ENCODE data around the gene RAP1GAP2.

Gene RAP1GAP2

DNA sequence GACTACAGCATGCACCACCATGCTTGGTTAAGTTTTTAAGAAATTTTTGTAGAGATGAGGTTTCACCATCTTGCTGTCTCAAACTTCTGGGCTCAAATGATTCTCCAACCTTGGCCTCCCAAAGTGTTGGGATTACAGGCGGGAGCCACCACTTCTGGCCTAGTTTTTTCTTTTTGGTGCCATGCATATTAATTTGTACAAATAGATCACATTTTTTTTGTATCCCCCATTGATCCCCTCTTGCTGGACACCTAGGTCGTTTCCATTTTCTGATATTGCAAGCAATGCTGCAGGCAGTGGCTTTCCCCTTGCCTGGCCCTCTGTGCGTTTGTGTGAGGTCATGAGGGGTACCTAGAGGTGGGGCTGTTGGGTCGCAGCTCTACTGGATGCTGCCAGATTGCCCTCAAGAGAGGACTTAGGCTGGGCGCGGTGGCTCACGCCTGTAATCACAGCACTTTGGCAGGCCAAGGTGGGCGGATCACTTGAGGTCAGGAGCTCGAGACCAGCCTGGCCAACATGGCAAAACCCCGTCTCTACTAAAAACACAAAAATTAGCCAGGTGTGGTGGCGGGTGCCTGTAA is 23.8 kb downstream of the RAP1GAP2 start:
- ATAC-seq: no peak
- TF ChIP-seq ZNF565 (CRISPR knock-in tag; conservative IDR thresholded peaks at IDR 0.05; ENCODE audit: low read depth): no peak
- no peak for TF ChIP-seq PPARA (CRISPR knock-in tag; IDR thresholded peaks at IDR 0.05; ENCODE audit: borderline replicate concordance)
- TF ChIP-seq ESRRG (CRISPR knock-in tag; IDR thresholded peaks at IDR 0.05): no peak
- TF ChIP-seq CSDC2 (CRISPR knock-in tag; IDR thresholded peaks at IDR 0.05): no peak
- no peak for TF ChIP-seq TSHZ2 (CRISPR knock-in tag; IDR thresholded peaks at IDR 0.05)
- no peak for TF ChIP-seq ZNF8 (CRISPR knock-in tag; IDR thresholded peaks at IDR 0.05)
- no peak for TF ChIP-seq OSR1 (CRISPR knock-in tag; IDR thresholded peaks at IDR 0.05)
- TF ChIP-seq ZFP3 (CRISPR knock-in tag; IDR thresholded peaks at IDR 0.05): no peak
- TF ChIP-seq, protein P1, sequence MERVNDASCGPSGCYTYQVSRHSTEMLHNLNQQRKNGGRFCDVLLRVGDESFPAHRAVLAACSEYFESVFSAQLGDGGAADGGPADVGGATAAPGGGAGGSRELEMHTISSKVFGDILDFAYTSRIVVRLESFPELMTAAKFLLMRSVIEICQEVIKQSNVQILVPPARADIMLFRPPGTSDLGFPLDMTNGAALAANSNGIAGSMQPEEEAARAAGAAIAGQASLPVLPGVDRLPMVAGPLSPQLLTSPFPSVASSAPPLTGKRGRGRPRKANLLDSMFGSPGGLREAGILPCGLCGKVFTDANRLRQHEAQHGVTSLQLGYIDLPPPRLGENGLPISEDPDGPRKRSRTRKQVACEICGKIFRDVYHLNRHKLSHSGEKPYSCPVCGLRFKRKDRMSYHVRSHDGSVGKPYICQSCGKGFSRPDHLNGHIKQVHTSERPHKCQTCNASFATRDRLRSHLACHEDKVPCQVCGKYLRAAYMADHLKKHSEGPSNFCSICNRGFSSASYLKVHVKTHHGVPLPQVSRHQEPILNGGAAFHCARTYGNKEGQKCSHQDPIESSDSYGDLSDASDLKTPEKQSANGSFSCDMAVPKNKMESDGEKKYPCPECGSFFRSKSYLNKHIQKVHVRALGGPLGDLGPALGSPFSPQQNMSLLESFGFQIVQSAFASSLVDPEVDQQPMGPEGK (CRISPR knock-in tag; IDR thresholded peaks at IDR 0.05; ENCODE audit: borderline replicate concordance): no peak
- no peak for TF ChIP-seq ZFP30 (CRISPR knock-in tag; IDR thresholded peaks at IDR 0.05)
- no peak for TF ChIP-seq TOX (CRISPR knock-in tag; IDR thresholded peaks at IDR 0.05; ENCODE audit: borderline replicate concordance)
- TF ChIP-seq, protein P2, sequence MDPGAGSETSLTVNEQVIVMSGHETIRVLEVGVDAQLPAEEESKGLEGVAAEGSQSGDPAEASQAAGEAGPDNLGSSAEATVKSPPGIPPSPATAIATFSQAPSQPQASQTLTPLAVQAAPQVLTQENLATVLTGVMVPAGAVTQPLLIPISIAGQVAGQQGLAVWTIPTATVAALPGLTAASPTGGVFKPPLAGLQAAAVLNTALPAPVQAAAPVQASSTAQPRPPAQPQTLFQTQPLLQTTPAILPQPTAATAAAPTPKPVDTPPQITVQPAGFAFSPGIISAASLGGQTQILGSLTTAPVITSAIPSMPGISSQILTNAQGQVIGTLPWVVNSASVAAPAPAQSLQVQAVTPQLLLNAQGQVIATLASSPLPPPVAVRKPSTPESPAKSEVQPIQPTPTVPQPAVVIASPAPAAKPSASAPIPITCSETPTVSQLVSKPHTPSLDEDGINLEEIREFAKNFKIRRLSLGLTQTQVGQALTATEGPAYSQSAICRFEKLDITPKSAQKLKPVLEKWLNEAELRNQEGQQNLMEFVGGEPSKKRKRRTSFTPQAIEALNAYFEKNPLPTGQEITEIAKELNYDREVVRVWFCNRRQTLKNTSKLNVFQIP (CRISPR knock-in tag; IDR thresholded peaks at IDR 0.05; ENCODE audit: borderline replicate concordance, low read depth): no peak
- TF ChIP-seq CSRNP3 (CRISPR knock-in tag; IDR thresholded peaks at IDR 0.05): no peak
- no peak for TF ChIP-seq RARB (CRISPR knock-in tag; IDR thresholded peaks at IDR 0.05)
- TF ChIP-seq ARNTL (CRISPR knock-in tag; IDR thresholded peaks at IDR 0.05; ENCODE audit: borderline replicate concordance, low read depth): no peak
- TF ChIP-seq ZC3H10 (CRISPR knock-in tag; IDR thresholded peaks at IDR 0.05): no peak
- no peak for TF ChIP-seq SNAI2 (CRISPR knock-in tag; IDR thresholded peaks at IDR 0.05)

DNA sequence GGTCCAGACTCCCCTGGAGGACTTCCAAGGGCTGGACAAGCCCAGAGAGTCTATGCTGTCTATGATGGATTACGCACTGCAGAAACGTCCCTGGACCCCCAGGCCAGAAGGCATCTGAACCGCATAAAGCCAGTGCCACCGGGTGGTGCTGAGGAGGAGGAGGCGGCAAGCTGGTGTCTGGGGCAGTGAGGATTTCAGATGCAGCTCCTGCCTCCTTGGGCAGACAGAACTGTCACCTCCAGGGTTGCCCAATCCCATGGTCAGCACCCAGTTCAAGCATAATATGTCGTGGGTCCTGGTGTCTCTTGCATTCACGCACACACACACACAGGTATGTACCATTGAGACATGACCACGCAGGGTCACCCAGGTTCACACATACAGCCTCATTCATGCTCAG is 25.6 kb downstream of the RAP1GAP2 start:
- TF ChIP-seq TSHZ2 (CRISPR knock-in tag; IDR thresholded peaks at IDR 0.05): no peak
- TF ChIP-seq ZNF8 (CRISPR knock-in tag; IDR thresholded peaks at IDR 0.05): no peak
- TF ChIP-seq TOX (CRISPR knock-in tag; IDR thresholded peaks at IDR 0.05; ENCODE audit: borderline replicate concordance): no peak
- no peak for TF ChIP-seq ISL1 (CRISPR knock-in tag; IDR thresholded peaks at IDR 0.05)
- no peak for TF ChIP-seq ESRRG (CRISPR knock-in tag; IDR thresholded peaks at IDR 0.05)
- no peak for TF ChIP-seq ZFP30 (CRISPR knock-in tag; IDR thresholded peaks at IDR 0.05)
- TF ChIP-seq, protein P2 (CRISPR knock-in tag; IDR thresholded peaks at IDR 0.05; ENCODE audit: borderline replicate concordance, low read depth): no peak
- no peak for TF ChIP-seq CSRNP3 (CRISPR knock-in tag; IDR thresholded peaks at IDR 0.05)
- no peak for TF ChIP-seq RARB (CRISPR knock-in tag; IDR thresholded peaks at IDR 0.05)
- TF ChIP-seq GLIS3 (CRISPR knock-in tag; IDR thresholded peaks at IDR 0.05): no peak
- no peak for TF ChIP-seq PPARA (CRISPR knock-in tag; IDR thresholded peaks at IDR 0.05; ENCODE audit: borderline replicate concordance)
- TF ChIP-seq, protein P1 (CRISPR knock-in tag; IDR thresholded peaks at IDR 0.05; ENCODE audit: borderline replicate concordance): no peak
- no peak for TF ChIP-seq OSR1 (CRISPR knock-in tag; IDR thresholded peaks at IDR 0.05)
- TF ChIP-seq ARNTL (CRISPR knock-in tag; IDR thresholded peaks at IDR 0.05; ENCODE audit: borderline replicate concordance, low read depth): no peak
- TF ChIP-seq ZNF70 (CRISPR knock-in tag; IDR thresholded peaks at IDR 0.05): no peak
- no peak for TF ChIP-seq ZC3H10 (CRISPR knock-in tag; IDR thresholded peaks at IDR 0.05)
- TF ChIP-seq CSDC2 (CRISPR knock-in tag; IDR thresholded peaks at IDR 0.05): no peak
- TF ChIP-seq ZFP3 (CRISPR knock-in tag; IDR thresholded peaks at IDR 0.05): no peak
- no peak for TF ChIP-seq BACH2 (CRISPR knock-in tag; IDR thresholded peaks at IDR 0.05; ENCODE audit: borderline replicate concordance)
- no peak for TF ChIP-seq ZNF565 (CRISPR knock-in tag; conservative IDR thresholded peaks at IDR 0.05; ENCODE audit: low read depth)
- no peak for ATAC-seq
